GM19023 (cell line): ENCODE data around the gene PCGF3.
"Not testable (repeated sequence)": the region's sequence is repeated elsewhere in the genome, so short reads cannot be mapped to it uniquely, and the experiment has no call there.

Source experiments
- ATAC-seq: cut with Tn5 transposase; IDR thresholded peaks from one replicate; pipeline ENCODE4 v1.9.1; 2021; ENCODE audit warnings: mild to moderate bottlenecking, moderate library complexity; ENCODE audit not compliant: unreplicated experiment

PCGF3 gene

DNA sequence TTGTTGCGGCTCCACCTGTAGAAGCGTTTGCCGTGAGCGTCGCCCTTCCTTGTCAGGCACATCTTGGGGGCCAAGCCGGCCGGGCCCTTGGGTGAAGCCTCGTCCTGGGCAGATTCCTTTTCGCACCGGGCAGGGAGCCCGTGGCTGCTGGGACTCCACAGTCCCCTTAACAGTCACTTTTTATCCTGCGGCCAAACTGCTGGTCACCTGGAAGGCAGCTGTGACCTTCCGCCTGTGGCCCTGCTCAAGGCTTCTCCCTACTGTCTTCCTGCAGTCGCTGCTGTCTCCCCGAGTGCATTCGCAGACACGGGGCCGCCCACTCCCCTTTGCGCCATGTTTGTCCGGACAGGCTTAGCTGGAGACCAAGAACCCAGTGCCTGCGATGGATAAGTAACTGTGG lies 55.0 kb downstream of the PCGF3 start:
- ATAC-seq: no peak

DNA sequence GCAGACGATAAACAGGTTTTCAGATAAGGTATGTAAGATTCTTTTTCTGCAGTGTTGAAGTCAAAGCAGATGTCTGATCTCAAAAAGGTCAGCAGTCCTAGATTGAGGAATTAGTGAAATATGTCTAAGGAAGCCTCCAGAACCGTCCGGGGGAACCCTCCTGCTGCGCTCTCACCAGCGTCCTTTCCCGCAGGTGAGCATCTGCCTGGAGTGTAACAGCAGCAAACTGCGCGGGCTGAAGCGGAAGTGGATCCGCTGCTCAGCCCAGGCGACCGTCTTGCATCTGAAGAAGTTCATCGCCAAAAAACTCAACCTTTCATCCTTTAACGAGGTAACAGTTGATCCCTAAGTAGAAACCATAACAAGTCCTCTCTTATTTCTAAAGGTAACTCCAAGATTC lies 55.5 kb downstream of the PCGF3 start:
- no peak for ATAC-seq

DNA sequence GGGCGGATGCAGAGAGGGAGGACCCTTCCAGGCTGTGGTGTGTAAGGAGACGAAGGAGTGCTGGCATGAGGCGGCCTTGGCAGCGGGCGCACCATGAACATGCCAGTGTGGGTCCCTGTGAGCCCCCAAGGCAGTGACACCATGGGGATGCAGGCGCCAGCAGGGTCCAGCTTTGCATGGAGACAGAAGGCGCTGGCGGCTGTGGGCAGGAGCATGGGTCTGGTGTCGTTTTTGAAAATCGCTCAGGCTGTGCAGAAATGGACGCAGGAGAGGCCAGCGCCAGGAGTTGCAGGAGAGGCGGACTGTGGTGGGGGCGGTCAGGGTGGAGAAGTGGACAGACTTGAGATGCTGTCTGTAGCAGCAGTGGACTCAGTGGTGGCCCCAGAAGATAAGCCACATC lies 56.1 kb downstream of the PCGF3 start:
- ATAC-seq: no peak

DNA sequence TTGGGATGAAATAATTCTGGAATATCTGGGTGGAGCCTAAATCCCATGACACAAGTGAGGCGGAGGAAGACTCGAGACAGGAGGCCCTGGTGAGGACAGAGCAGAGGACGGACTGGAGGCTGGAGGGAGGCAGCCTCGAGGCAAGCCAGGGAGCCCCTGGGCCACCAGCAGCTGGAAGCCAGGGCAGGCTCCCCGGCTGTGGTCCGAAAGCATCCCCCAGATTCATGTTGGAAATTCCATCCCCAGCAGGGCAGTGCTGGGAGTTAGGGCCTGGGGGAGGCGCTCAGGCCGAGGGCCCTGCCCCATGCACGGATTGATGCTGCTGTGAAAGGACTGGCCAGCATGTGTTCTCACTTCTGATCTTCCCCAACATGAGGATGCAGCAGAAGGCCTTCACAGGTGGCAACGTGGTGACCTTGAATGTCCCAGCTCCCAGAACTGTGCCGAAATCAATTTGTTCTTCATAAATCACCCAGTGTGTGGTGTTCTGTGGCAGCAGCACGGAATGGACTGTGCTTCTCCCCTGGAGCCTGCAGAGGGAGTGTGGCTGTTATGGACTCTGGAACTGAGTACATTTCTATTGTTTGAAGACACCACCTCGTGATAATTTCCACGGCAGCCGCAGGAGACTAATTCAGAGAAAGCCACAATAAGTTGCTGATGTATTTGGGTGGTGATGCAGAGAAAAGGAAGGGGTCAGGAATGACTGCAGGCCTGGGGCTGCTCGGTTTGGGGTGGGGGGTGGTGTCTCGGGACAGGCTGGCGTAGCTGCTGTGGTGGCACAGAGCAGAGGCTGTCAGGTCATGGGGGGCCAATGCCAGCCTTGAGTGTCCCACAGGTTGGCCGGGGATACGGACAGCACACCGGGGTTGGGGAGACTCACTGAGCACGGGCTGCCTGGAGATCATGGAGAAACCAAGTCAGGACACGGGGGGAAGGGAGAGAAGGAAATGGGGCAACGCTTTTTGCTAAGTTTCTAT lies 56.9 kb downstream of the PCGF3 start:
- ATAC-seq: no peak

DNA sequence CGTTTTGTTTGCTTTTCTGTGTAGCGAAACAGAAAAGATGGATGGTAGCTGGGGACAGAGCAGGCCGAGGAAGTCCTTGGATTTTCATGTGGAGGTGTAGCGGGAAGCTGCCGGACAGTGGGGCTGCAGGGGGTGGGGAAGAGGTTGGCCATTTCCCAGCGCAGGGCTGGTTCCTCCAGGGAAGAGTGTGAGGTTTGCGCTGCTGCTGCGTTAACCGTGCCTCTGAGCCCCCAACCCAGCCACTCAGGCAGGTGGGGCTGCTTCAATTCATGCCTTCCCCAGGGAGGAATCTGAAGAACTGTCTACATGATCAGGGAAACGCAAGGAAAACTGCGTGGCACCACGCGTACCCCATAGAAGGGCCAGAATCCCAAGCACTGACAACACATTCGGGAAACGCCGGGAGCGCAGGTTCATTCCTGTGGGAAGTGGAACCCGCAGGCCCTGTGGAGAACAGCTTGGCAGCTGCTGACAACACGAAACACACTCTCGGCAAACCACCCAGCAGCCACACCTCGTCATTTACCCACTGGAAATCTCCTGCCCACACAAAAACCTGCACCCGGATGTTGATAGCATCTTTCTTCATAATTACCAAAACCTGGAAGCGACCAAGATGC lies 57.7 kb downstream of the PCGF3 start:
- no peak for ATAC-seq

DNA sequence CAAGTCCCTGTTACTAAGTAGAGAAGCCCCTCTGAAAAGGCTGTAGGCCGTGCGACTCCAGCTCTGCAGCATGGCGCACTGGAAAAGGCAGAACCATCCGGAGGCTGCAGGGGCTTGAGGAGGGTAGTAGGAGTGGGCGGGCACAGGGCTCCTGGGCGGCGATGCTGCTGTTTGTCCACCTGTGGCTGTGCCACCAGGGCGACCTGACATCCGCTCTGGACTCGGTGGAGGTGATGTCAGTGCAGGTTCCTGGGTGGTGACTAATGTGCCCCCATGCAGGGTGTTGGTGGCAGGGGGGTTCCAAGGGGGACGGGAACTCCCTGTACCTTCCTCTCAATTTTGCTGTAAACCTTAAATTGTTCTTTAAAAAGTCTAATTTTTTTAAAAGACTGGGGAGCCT lies 58.3 kb downstream of the PCGF3 start:
- ATAC-seq: no peak

DNA sequence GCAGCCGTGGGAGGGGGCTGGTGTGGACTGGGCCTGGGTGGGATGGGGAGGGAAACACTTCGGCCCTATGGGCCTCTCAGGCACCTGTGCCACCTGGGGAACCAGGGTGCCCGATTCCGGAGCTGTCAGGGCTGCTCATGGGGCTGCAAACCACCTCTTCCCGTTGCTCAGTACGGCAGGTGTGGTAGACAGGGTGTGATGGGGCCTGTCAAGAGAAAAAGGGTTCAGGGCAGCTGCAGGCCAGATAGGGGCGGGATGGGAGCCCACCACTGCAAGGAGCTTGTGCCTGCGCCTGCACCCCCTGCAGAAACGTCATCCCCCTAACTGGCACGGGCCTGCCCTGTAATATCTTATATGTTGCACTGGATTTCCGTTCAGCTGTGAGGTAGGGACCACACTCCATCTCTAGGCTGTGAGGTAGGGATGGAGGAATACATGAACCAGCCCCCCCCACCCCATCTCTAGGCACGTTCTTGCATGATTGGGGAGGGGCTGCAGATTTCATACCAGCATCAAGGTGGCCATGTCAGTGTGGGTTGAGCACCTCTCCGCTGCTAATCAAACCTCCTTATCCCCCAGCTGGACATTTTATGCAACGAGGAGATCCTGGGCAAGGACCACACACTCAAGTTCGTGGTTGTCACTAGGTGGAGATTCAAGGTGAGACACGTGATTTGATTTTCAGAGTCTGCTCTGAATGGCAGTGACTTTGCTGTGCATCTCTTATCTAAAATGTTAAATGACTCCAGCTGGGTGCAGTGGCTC lies 59.0 kb downstream of the PCGF3 start:
- ATAC-seq: no peak

DNA sequence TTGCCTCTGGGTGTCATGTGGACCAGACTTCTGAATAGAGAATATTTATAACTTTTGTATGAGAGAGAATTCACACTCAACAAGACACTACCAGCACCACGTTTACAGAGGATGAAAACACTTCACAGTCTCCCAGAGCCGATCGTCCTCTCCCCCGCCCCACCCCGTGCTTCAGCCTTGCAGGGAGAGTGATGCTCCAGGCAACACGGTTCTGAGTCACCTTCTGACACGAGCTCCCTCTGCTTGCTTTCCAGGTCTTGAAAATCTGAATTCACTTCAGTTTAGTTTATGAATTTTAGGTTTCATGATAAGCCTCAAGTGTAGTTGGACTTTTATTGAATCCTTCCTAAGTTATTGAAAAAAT lies 60.5 kb downstream of the PCGF3 start:
- ATAC-seq: no peak

DNA sequence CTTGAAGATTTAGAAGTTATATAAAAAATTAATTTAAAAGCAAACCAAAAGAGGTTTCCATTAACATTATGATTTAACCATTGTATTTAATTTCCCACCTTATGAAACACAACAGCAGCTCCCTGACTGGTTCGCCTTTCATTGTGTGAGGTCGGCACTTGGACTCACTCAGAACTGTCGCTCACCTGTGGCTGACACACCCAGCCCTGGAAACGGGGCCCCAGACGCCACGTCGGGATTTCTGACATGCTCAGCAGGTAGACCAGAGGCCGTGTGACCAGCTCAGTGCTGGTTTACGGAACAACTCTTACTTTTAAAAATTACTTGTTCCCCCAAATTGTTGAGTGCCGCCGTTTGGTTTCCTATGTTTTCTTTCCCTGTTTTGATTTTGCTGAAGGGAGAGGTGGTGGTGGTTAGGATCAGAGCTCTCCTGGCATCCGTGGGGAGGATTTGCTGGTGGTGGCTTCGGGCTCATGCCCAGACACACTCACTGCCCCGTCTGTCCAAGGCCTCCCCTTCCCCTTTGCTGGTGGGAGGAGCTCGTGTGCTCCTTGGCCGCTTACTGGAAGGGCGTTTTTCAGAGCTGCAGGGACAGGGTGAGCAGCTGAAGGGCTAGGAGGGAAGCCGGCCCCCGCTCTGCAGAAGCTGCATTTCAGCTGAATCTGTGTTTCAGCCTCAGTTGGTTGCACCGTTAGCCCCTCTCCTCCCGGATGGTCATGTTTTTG lies 61.1 kb downstream of the PCGF3 start:
- no peak for ATAC-seq

DNA sequence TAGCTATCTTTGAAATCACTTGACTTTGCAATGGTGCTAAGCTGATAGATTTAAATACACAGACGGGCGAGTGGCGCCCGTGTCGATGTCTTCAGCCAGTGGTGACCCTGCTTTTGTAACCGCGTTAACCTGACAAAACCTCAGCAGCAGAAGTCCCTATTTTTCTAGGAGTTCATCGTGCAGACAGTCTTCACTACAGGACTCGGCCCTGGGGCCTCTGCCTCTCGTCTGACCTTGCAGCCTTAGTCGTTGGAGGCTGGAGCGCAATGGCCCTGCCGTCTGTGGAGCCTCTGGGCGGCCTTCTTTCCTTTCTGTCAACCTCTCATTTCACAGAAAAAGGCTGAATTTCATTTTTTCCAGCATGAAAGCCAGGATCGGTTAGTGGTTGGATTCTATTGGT lies 62.4 kb downstream of the PCGF3 start:
- no peak for ATAC-seq

DNA sequence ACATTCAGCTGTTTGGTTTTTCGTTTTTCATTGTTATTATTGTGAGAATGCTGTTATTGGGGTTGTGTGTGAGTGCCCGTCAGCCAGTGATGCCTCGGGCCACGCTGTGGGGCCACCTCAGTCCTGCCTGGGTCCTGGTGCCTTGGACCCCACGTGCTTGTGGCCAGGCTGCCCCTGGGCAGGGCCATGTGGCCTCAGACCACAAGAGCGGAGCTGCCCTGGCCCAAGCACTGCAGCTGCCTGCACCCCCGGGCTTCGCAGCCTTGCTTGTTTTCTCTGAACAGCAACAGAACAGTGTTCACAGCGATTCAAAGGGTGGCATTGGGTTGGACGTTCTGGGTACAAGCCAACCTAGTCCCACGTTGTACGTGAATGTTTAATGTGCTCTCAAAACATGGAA lies 63.4 kb downstream of the PCGF3 start:
- ATAC-seq: no peak

DNA sequence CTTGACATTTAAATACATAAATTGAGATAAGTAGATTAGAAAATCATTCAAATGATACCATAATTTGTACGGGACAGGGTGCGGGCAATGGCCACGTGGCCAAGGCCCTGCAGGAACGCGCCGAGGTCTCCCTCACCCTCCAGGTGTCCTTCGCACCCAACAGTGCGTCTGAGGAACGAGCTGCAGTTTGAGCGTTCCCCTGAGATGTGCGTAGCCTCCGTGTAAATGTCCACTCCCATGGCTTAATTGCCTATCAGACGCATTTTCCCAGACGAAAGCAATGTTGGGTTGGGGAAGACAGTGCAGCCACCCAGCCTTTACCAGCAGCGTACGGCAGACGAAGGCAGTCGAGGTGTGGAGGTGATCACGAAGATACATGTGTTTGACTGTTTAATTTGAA lies 63.9 kb downstream of the PCGF3 start:
- ATAC-seq: no peak

DNA sequence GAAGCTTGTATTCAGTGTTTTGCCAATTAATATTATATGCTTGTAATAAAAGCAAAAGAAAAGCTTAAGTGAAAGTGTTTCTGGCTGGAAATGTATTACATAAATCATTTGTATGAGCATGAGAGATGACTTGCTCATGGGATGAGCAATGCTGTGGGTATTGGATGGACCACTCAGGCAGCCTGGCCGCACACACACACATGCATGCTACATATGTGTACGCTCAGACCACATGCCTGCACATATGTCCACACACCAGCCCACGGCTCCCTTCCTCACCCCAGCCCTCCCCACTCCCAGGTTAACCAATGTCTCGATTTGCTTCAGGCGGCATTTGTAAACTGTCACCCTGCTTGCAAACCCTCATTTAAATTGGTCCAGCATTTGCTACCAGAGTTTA lies 64.4 kb downstream of the PCGF3 start:
- ATAC-seq: no peak

DNA sequence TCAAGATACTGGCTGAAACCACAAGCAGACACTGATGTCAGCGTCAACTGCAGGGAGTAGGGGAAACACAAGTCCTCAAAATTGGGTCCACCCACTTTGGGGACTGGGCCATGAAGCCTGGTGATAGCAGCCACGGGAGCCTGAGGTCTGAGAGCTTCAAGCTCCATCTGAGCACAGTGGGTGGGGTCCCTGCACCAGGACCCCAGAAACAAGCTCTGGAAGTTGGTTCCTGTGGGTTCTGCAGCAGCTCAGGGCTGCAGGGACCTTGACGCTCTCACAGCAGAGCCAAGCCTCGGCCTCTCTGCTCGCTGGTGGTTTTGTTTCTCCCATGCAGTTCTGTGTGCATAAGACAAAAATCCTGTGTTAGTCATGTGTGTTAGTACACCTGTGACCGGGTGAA lies 65.8 kb downstream of the PCGF3 start:
- no peak for ATAC-seq

DNA sequence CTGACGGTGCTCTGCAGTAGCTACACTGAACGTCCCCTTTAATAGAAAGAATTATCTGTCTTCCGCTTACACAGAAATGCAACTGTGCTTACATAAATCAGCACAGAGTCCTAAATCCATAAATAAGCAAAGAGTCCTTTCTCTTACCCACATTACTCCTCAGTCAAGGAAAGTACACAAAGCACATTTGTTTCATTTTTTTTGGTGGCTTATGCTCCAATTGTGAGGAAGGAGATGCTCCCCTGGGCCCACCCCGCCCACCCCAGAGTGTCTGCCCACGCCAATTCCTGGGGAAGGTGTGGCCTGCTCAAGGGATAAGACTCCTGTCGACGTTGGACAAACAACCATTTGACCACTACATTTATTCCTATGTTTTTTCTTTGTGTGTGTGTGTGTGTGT lies 66.5 kb downstream of the PCGF3 start:
- no peak for ATAC-seq

DNA sequence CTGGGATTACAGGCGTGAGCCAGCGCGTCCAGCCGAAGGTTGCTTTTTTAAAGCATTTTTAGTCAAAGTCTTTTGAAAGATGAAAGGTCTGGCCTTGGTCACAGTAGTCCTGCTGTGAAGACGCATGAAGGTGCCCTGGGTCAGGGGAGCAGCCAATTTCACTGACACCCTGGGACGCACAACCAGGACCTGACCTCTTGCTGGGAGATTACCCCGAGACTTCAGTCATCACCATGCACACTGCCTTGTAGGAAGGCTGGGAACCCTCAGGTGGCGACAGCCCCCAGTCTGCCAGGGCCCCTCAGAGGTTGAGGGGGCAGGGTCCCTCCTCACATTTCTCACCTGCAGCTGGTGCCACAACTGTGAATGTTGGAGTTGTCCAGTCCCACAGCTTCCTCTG lies 67.1 kb downstream of the PCGF3 start:
- ATAC-seq: no peak

DNA sequence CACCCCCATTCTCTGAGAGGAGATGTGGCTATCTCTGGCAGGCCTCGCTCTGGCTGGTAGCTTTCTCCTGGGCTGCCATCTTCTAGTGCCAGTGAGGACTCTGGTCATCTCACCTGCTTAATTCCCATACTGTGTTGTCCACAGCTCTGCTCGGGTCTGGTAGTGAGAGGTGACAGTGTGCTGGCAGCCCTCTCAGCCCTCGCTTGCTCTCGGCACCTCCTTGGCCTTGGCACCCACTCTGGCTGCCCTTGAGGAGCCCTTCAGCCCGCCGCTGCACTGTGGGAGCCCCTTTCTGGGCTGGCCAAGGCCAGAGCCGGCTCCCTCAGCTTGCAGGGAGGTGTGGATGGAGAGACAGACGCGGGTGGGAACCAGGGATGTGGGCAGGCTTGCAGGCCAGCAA lies 67.6 kb downstream of the PCGF3 start:
- no peak for ATAC-seq

DNA sequence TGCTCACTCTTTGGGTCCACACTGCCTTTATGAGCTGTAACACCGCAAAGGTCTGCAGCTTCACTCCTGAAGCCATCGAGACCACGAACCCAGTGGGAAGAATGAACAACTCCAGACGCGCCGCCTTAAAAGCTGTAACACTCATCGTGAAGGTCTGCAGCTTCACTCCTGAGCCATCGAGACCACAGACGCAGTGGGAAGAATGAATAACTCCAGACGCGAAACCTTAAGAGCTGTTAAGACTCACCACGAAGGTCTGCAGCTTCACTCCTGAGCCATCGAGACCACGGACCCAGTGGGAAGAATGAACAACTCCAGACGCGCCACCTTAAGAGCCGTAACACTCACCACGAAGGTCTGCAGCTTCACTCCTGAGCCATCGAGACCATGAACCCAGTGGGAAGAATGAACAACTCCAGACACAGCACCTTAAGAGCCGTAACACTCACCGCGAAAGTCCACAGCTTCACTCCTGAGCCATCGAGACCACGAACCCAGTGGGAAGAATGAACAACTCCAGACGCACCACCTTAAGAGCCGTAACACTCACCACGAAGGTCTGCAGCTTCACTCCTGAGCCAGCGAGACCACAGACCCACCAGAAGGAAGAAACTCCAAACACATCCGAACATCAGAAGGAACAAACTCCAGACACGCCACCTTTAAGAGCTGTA lies 68.9 kb downstream of the PCGF3 start:
- ATAC-seq: not testable (repeated sequence)

DNA sequence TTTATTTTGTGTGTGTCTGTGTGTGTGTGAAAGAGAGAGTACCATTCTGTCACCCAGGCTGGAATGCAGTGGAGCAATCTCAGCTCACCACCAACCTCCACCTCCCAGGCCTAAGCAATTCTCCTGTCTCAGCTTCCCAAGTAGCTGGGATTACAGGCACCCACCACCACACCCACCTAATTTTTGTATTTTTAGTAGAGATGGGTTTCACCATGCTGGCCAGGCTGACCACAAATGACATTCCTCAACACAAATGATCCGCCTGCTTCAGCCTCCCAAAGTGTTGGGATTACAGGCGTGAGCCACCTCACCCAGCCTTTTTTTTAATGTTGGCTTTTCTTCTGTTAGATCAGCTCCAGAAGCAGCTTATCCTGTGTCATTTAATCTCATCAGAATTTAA lies 69.9 kb downstream of the PCGF3 start:
- ATAC-seq: not testable (repeated sequence)

DNA sequence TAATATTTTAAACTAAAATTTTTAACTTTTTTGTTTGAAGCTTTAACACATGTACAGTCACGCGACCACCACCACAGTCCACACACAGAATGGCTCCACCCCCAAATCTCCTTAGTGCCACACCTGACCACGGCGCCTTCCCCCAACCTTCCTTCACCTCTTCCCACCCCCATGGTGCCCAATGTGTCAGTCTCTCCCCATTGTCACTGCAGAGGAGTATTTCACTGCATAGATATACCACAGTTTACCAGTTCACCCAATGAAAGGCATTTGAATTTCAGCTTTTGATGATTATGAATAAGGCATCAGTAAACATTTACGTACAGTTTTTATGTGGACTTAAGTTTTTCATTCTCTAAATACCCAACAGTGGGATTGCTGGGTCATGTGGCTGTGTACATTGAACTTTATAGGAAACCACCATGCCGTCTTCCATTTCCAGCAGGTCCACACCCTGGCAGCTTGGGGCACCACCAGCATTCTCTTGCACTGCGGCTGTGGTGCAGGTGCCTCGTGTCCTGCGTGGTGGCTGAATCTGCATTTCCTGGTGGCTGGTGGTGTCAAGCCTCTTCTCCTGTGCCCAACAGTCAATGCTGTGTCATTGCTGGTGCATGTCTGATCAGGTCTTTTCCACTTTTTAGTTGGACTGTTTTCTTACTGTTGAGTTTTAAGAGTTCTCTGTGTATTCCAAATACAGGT lies 71.3 kb downstream of the PCGF3 start:
- no peak for ATAC-seq
